ENCODE measurements around the gene UCN.

UCN gene

DNA sequence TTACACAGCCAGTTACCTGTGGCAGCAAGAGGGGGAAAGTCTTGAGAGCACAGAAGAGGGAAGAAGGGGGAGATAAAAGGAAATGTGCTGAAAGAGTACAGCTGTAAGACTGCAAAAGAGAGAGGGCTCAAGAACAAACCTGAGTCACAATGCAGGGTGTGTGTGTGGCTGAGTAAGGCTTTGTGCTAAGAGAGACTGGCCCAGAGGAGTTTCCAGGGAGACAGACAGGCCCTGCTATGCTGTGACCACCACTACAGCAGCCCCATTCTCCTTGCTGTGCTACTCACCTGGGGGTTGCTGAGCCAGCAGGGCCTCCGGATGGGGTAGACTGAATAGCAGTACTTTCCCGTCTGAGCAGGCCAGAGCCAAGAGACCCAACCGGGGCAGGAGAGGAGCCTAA is 27.1 kb upstream of the UCN start:
- no peak for TF ChIP-seq CEBPB (IDR thresholded peaks at IDR 0.05)
- TF ChIP-seq CREB1 (IDR thresholded peaks at IDR 0.05; ENCODE audit: low read depth) = no peak
- TF ChIP-seq EGR1 (IDR thresholded peaks at IDR 0.05) = no peak
- TF ChIP-seq NFIC (IDR thresholded peaks at IDR 0.05) = no peak
- no peak for TF ChIP-seq TEAD4 (IDR thresholded peaks at IDR 0.05)
- TF ChIP-seq EP300 (IDR thresholded peaks at IDR 0.05; ENCODE audit: borderline replicate concordance) = no peak
- TF ChIP-seq ZBTB7A (IDR thresholded peaks at IDR 0.05; ENCODE audit: low read depth) = no peak
- no peak for TF ChIP-seq MAX (IDR thresholded peaks at IDR 0.05)
- TF ChIP-seq YY1 (IDR thresholded peaks at IDR 0.05; ENCODE audit: low read depth) = no peak
- TF ChIP-seq FOXM1 (IDR thresholded peaks at IDR 0.05; ENCODE audit: borderline replicate concordance, low read depth) = no peak
- TF ChIP-seq, protein P1, sequence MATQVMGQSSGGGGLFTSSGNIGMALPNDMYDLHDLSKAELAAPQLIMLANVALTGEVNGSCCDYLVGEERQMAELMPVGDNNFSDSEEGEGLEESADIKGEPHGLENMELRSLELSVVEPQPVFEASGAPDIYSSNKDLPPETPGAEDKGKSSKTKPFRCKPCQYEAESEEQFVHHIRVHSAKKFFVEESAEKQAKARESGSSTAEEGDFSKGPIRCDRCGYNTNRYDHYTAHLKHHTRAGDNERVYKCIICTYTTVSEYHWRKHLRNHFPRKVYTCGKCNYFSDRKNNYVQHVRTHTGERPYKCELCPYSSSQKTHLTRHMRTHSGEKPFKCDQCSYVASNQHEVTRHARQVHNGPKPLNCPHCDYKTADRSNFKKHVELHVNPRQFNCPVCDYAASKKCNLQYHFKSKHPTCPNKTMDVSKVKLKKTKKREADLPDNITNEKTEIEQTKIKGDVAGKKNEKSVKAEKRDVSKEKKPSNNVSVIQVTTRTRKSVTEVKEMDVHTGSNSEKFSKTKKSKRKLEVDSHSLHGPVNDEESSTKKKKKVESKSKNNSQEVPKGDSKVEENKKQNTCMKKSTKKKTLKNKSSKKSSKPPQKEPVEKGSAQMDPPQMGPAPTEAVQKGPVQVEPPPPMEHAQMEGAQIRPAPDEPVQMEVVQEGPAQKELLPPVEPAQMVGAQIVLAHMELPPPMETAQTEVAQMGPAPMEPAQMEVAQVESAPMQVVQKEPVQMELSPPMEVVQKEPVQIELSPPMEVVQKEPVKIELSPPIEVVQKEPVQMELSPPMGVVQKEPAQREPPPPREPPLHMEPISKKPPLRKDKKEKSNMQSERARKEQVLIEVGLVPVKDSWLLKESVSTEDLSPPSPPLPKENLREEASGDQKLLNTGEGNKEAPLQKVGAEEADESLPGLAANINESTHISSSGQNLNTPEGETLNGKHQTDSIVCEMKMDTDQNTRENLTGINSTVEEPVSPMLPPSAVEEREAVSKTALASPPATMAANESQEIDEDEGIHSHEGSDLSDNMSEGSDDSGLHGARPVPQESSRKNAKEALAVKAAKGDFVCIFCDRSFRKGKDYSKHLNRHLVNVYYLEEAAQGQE (IDR thresholded peaks at IDR 0.05; ENCODE audit: low read depth) = no peak
- TF ChIP-seq RAD21 (IDR thresholded peaks at IDR 0.05; ENCODE audit: low read depth) = no peak
- TF ChIP-seq, protein P2, sequence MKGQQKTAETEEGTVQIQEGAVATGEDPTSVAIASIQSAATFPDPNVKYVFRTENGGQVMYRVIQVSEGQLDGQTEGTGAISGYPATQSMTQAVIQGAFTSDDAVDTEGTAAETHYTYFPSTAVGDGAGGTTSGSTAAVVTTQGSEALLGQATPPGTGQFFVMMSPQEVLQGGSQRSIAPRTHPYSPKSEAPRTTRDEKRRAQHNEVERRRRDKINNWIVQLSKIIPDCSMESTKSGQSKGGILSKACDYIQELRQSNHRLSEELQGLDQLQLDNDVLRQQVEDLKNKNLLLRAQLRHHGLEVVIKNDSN (IDR thresholded peaks at IDR 0.05) = no peak
- TF ChIP-seq TCF12 (IDR thresholded peaks at IDR 0.05; ENCODE audit: low read depth) = no peak
- no peak for TF ChIP-seq TAF1 (IDR thresholded peaks at IDR 0.05; ENCODE audit: low read depth)

- TF ChIP-seq CEBPB (IDR thresholded peaks at IDR 0.05) (no peak), CREB1 (IDR thresholded peaks at IDR 0.05; ENCODE audit: low read depth) (no peak), RAD21 (IDR thresholded peaks at IDR 0.05; ENCODE audit: low read depth) (no peak), TCF12 (IDR thresholded peaks at IDR 0.05; ENCODE audit: low read depth) (no peak), MAX (IDR thresholded peaks at IDR 0.05) (no peak), TEAD4 (IDR thresholded peaks at IDR 0.05) (no peak), YY1 (IDR thresholded peaks at IDR 0.05; ENCODE audit: low read depth) (no peak), NFIC (IDR thresholded peaks at IDR 0.05) (no peak), EP300 (IDR thresholded peaks at IDR 0.05; ENCODE audit: borderline replicate concordance) (no peak), FOXM1 (IDR thresholded peaks at IDR 0.05; ENCODE audit: borderline replicate concordance, low read depth) (no peak), ZBTB7A (IDR thresholded peaks at IDR 0.05; ENCODE audit: low read depth) (no peak), TAF1 (IDR thresholded peaks at IDR 0.05; ENCODE audit: low read depth) (no peak), EGR1 (IDR thresholded peaks at IDR 0.05) (no peak)
- TF ChIP-seq, protein P2 (IDR thresholded peaks at IDR 0.05) = no peak
- TF ChIP-seq, protein P1 (IDR thresholded peaks at IDR 0.05; ENCODE audit: low read depth) = no peak
These were observed 16.5 kb upstream of the UCN start for GRCh38 chr2:27324720-27325119.

DNA sequence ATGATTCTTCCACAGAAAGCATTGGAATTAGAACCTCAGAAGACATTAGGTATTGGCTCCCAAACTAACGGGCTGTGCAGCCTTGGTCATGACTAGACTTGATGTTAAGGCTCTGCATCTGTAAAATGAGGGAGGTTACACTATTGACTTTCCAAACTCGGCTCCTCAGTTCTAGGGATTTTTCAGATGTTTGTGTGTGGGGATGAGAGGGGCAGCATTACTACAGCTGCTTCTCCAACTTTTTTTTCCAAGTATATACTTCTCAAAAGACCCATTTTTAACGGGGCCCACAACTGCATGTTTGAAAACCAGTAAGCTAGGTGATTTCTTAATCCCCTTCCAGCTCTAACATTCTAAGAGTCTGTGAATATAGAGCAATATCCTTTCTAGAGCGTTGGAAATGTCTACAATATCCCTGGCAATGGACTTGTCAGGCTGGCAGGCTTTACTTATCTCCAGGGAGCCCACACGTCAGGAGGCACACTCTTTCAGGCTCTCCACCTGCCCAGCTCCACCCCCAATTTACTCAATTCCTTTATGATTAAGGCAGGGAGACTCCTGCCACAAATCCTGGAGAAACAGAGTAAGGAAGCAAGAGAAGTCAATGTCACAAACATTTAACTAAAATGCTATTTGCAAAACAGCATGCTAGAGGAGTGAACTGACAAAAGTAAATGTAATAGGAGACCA is 15.5 kb upstream of the UCN start:
- TF ChIP-seq TEAD4 (IDR thresholded peaks at IDR 0.05) (no peak), FOXM1 (IDR thresholded peaks at IDR 0.05; ENCODE audit: borderline replicate concordance, low read depth) (no peak), RAD21 (IDR thresholded peaks at IDR 0.05; ENCODE audit: low read depth) (no peak), TCF12 (IDR thresholded peaks at IDR 0.05; ENCODE audit: low read depth) (no peak), ZBTB7A (IDR thresholded peaks at IDR 0.05; ENCODE audit: low read depth) (no peak), TAF1 (IDR thresholded peaks at IDR 0.05; ENCODE audit: low read depth) (no peak), MAX (IDR thresholded peaks at IDR 0.05) (no peak)
- TF ChIP-seq, protein P1 (IDR thresholded peaks at IDR 0.05; ENCODE audit: low read depth) = no peak

Measured in Ishikawa (cell line).